ENCODE measurements around the gene CRLF2. TPM values are rescaled to one million over a fixed set of nuclear protein-coding genes. Genes with fewer than 3 reads are reported as not detected.
"Not testable (repeated sequence)": the region's sequence is repeated elsewhere in the genome, so short reads cannot be mapped to it uniquely, and the experiment has no call there.

CRLF2 gene
- polyA plus RNA-seq, 3 donors: 0.11 to 0.17 TPM; not detected in 1

DNA sequence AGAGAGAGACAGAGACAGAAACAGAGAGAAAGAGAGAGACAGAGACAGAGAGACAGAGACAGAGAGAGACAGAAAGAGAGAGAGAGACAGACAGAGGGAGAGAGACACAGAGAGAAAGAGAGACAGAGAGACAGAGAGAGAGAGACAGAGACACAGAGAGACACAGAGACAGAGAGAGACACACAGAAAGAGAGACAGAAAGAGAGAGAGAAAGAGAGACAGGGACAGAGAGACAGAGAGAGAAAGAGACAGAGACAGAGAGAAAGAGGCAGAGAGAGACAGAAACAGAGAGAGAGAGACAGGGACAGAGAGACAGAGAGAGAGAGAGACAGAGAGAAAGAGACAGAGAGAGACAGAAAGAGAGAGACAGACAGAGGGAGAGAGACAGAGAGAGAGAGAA is 52.9 kb downstream of the CRLF2 start:
- intact Hi-C loops (cut with micrococcal nuclease): no loop called here
- H3K4me3 Mint-ChIP-seq: peak overlapping the region in 1 of 2 donors; percentile 3

DNA sequence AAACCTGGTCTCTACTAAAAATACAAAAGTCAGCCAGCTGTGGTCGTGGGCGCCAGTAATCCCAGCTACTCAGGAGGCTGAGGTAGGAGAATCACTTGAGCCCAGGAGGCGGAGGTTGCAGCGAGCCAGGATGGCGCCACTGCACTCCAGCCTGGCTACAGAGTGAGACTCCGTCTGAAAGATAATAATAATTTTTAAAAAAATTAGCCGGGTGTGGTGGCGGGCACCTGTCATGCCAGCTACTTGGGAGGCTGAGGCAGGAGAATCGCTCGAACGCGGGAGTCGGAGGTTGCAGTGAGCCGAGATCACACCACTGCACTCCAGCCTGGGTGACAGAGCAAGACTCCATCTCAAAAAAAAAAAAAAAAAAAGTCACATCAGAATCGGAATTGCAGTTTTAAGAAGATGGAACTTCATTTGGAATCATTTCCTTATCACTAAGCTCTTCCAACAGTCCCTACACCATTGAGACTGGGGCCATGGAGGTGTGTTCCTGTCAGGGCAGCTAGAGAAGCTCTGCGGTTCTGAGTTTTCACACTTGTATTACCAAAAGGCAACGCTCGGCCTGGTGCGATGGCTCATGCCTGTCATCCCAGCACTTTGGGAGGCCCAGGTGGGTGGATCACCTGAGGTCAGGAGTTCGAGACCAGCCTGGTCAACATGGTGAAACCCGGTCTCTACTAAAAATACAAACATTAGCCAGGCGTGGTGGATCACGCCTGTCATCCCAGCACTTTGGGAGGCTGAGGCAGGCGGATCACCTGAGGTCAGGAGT is 55.6 kb downstream of the CRLF2 start:
- H3K4me3 ChIP-seq (replicated peaks in 1 of 3; ENCODE audit: low read depth in 2 of 3, low read length in 3 of 3); intact Hi-C loops (cut with micrococcal nuclease); H4K20me1 ChIP-seq (ENCODE audit: insufficient read depth, low read length); H3K36me3 ChIP-seq (replicated peaks in 1 of 2; ENCODE audit: control insufficient read depth in 1 of 2, insufficient read depth in 2 of 2, low read length in 2 of 2); H3K36me3 Mint-ChIP-seq; H3K9me3 ChIP-seq (replicated peaks in 1 of 2; ENCODE audit: control insufficient read depth in 1 of 2, insufficient read depth in 1 of 2, low read length in 2 of 2); H3K27ac ChIP-seq (ENCODE audit: low read depth in 1 of 2, low read length in 2 of 2); H3K4me2 ChIP-seq (replicated peaks; ENCODE audit: extremely low read depth, low read length, poor library complexity, severe bottlenecking); H3K79me2 ChIP-seq (ENCODE audit: insufficient read depth, low read length); H3K27ac Mint-ChIP-seq; H3K27me3 ChIP-seq (ENCODE audit: control insufficient read depth in 2 of 2, insufficient read depth in 2 of 2, low read length in 2 of 2); H2AFZ ChIP-seq (ENCODE audit: insufficient read depth, low read depth, low read length, poor library complexity, severe bottlenecking); H3K4me3 Mint-ChIP-seq; H3K4me1 Mint-ChIP-seq; H3K9ac ChIP-seq (ENCODE audit: insufficient read depth, low read length, poor library complexity, severe bottlenecking); H3K4me1 ChIP-seq (ENCODE audit: control insufficient read depth in 1 of 2, insufficient read depth in 2 of 2, low read length in 2 of 2); DNase-seq: not testable (repeated sequence)
- Mint-ChIP-seq H3K27me3 (ENCODE audit: low read depth in 3 of 3) (peaks cover 4 to 11% (median 8%) of the 10 kb centered on the region in 3 donors), H3K9me3 (peaks cover 3 to 15% (median 10%) of the 10 kb centered on the region in 7 donors)
- 99% methylated on average over 9 of the region's 24 CpGs for WGBS (ENCODE audit: insufficient coverage)

More for the DNA sequence above, 52.9 kb downstream of the CRLF2 start:
- Histone ChIP-seq H3K9me3 (replicated peaks in 1 of 2; ENCODE audit: control insufficient read depth in 1 of 2, insufficient read depth in 1 of 2, low read length in 2 of 2) (no peaks in the 10 kb centered on the region), H3K9ac (ENCODE audit: insufficient read depth, low read length, poor library complexity, severe bottlenecking) (no peak overlapping the region), H3K27ac (ENCODE audit: low read depth in 1 of 2, low read length in 2 of 2) (no peak overlapping the region), H3K4me2 (replicated peaks; ENCODE audit: extremely low read depth, low read length, poor library complexity, severe bottlenecking) (no peak overlapping the region), H3K27me3 (ENCODE audit: control insufficient read depth in 2 of 2, insufficient read depth in 2 of 2, low read length in 2 of 2) (no peaks in the 10 kb centered on the region), H3K36me3 (replicated peaks in 1 of 2; ENCODE audit: control insufficient read depth in 1 of 2, insufficient read depth in 2 of 2, low read length in 2 of 2) (no peaks in the 10 kb centered on the region), H4K20me1 (ENCODE audit: insufficient read depth, low read length) (no peaks in the 10 kb centered on the region), H2AFZ (ENCODE audit: insufficient read depth, low read depth, low read length, poor library complexity, severe bottlenecking) (peak overlapping the region; percentile 24), H3K79me2 (ENCODE audit: insufficient read depth, low read length) (no peaks in the 10 kb centered on the region), H3K4me3 (replicated peaks in 1 of 3; ENCODE audit: low read depth in 2 of 3, low read length in 3 of 3) (no peak overlapping the region), H3K4me1 (ENCODE audit: control insufficient read depth in 1 of 2, insufficient read depth in 2 of 2, low read length in 2 of 2) (no peaks in the 10 kb centered on the region)
- Mint-ChIP-seq H3K9me3 (peaks cover 3 to 16% (median 10%) of the 10 kb centered on the region in 7 donors), H3K36me3 (no peaks in the 10 kb centered on the region), H3K4me1 (peaks cover 5% of the 10 kb centered on the region), H3K27ac (peak overlapping the region in 2 of 7 donors; percentile 19 to 39), H3K27me3 (ENCODE audit: low read depth in 3 of 3) (peaks cover 2 to 11% (median 11%) of the 10 kb centered on the region in 3 donors)
- DNase-seq: no peak
- TF ChIP-seq, protein P1, sequence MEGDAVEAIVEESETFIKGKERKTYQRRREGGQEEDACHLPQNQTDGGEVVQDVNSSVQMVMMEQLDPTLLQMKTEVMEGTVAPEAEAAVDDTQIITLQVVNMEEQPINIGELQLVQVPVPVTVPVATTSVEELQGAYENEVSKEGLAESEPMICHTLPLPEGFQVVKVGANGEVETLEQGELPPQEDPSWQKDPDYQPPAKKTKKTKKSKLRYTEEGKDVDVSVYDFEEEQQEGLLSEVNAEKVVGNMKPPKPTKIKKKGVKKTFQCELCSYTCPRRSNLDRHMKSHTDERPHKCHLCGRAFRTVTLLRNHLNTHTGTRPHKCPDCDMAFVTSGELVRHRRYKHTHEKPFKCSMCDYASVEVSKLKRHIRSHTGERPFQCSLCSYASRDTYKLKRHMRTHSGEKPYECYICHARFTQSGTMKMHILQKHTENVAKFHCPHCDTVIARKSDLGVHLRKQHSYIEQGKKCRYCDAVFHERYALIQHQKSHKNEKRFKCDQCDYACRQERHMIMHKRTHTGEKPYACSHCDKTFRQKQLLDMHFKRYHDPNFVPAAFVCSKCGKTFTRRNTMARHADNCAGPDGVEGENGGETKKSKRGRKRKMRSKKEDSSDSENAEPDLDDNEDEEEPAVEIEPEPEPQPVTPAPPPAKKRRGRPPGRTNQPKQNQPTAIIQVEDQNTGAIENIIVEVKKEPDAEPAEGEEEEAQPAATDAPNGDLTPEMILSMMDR (IDR thresholded peaks at IDR 0.05): no peak
